SKM-1 (cell line): ENCODE data around the gene TTK.
A peak's percentile ranks its signal among the peaks of the same experiment; 100 is the strongest.

ENCODE experiments used
- DNase-seq: peaks from one replicate; lab custom pipeline; 2025; ENCODE audit not compliant: unreplicated experiment; lab: John Stamatoyannopoulos, UW

The TTK gene

GRCh38 chr6:80004173-80005072 is at the start of gene TTK:
Gene TTK, plus strand, starts transcription at chr6:80004649. Its CDS starts 1,195 bp downstream, at chr6:80005844.
- peak; percentile 96 for DNase-seq

- no peak for DNase-seq
Observed at GRCh38 chr6:79954849-79955248, 49.6 kb upstream of the TTK start.

- DNase-seq: no peak
Observed at GRCh38 chr6:79964607-79965081, 39.8 kb upstream of the TTK start.

GRCh38 chr6:79967178-79967577 is 37.3 kb upstream of the TTK start:
- DNase-seq: no peak

- no peak for DNase-seq
Observed at GRCh38 chr6:79969784-79970183, 34.7 kb upstream of the TTK start.

- DNase-seq: no peak
Observed at GRCh38 chr6:79971193-79971592, 33.3 kb upstream of the TTK start.

GRCh38 chr6:79981652-79982051 is 22.8 kb upstream of the TTK start:
- DNase-seq: no peak

- no peak for DNase-seq
Observed at GRCh38 chr6:79984261-79984660, 20.2 kb upstream of the TTK start.

- no peak for DNase-seq
Observed at GRCh38 chr6:79985128-79985527, 19.3 kb upstream of the TTK start.

- no peak for DNase-seq
Observed at GRCh38 chr6:79989641-79990040, 14.8 kb upstream of the TTK start.

- peak; percentile 17 for DNase-seq
Observed at GRCh38 chr6:79993012-79993910, 11.2 kb upstream of the TTK start.

- no peak for DNase-seq
Observed at GRCh38 chr6:79993911-79994309, 10.5 kb upstream of the TTK start.

GRCh38 chr6:79997728-79998127 is 6.7 kb upstream of the TTK start:
- no peak for DNase-seq

GRCh38 chr6:80001337-80001736 is 3.1 kb upstream of the TTK start:
- no peak for DNase-seq

GRCh38 chr6:80003826-80004172 is 650 bp upstream of the TTK start:
- no peak for DNase-seq

GRCh38 chr6:80005406-80005805 is 957 bp downstream of the TTK start:
- no peak for DNase-seq

- no peak for DNase-seq
Observed at GRCh38 chr6:80006541-80006940, 2.1 kb downstream of the TTK start.

- no peak for DNase-seq
Observed at GRCh38 chr6:80009531-80009930, 5.1 kb downstream of the TTK start.

GRCh38 chr6:80010288-80010687 is 5.8 kb downstream of the TTK start:
- DNase-seq: no peak

GRCh38 chr6:80015839-80016435 is 11.5 kb downstream of the TTK start:
- no peak for DNase-seq

- DNase-seq: no peak
Observed at GRCh38 chr6:80020381-80021120, 16.1 kb downstream of the TTK start.
